Calu3 (cell line): ENCODE results near the gene VAMP5. TPM values are rescaled to one million over a fixed set of nuclear protein-coding genes. Genes with fewer than 3 reads are reported as not detected.
A peak's percentile ranks its signal among the peaks of the same experiment; 100 is the strongest.

Experiments
- BruUV-seq: library from RNA; stranded (reverse); fragments of 400-500 nt; replicated peaks from 2 replicates; lab custom pipeline; 2021; lab: Mats Ljungman, UMichigan
- CTCF ChIA-PET: fragments of 300-600 bp; sonication (Branson Sonifier 250); formaldehyde crosslinking; loops from one replicate; lab custom pipeline; 2022; ENCODE audit warnings: antibody characterized with exemption; lab: Charles Lee
- DNase-seq: peaks from one replicate; pipeline ENCODE4 v3.0.0; 2022
- H3K27ac Mint-ChIP-seq: one replicate; pipeline ENCODE4 v1.8.0; 2022; ENCODE audit warnings: mixed read lengths; ENCODE audit not compliant: unreplicated experiment
- H3K27me3 Mint-ChIP-seq: one replicate; pipeline ENCODE4 v1.8.0; 2022; ENCODE audit warnings: mixed read lengths; ENCODE audit not compliant: unreplicated experiment
- H3K36me3 Mint-ChIP-seq: one replicate; pipeline ENCODE4 v1.8.0; 2022; ENCODE audit warnings: mild to moderate bottlenecking, moderate library complexity, mixed read lengths; ENCODE audit not compliant: insufficient read depth, unreplicated experiment
- H3K4me1 Mint-ChIP-seq: one replicate; pipeline ENCODE4 v1.8.0; 2022; ENCODE audit warnings: mild to moderate bottlenecking, low read depth, mixed read lengths; ENCODE audit not compliant: unreplicated experiment
- H3K4me3 Mint-ChIP-seq: one replicate; pipeline ENCODE4 v1.8.0; 2022; ENCODE audit warnings: mild to moderate bottlenecking, low read depth, moderate library complexity, mixed read lengths; ENCODE audit not compliant: unreplicated experiment
- H3K9me3 Mint-ChIP-seq: one replicate; pipeline ENCODE4 v1.8.0; 2022; ENCODE audit warnings: low read depth, mixed read lengths; ENCODE audit not compliant: unreplicated experiment
- CTCF ChIP-seq: fragments of 200-600 bp; IDR thresholded peaks from one replicate; pipeline ENCODE4 v1.8.0; 2022; ENCODE audit warnings: antibody characterized with exemption; ENCODE audit not compliant: unreplicated experiment
- intact Hi-C: fragments of 100-400 bp; cut with micrococcal nuclease; formaldehyde crosslinking; loops from one replicate; pipeline ENCODE4 v1.10.0; 2022; ENCODE audit not compliant: unreplicated experiment
- total RNA-seq: library from RNA; stranded (reverse); gene quantifications from 2 replicates; pipeline ENCODE4 v1.2.3, GENCODE V29; 2022

Gene VAMP5
- total RNA-seq, 1 experiment from 2014 or later: 10.0 TPM

- no TSS peak for BruUV-seq
- no peaks in the 10 kb centered on the region for H3K27me3 Mint-ChIP-seq
- H3K36me3 Mint-ChIP-seq: peaks cover 75% of the 10 kb centered on the region
- intact Hi-C loops: no loop called here
- H3K4me1 Mint-ChIP-seq: peaks cover 10% of the 10 kb centered on the region
- no peak overlapping the region for H3K27ac Mint-ChIP-seq
- no peak for DNase-seq
- CTCF ChIA-PET: interaction anchor here (1.8 kb wide), 1 partner anchor 129 kb away, joined by 9 read pairs; no protein-coding TSS in a partner anchor
- H3K4me3 Mint-ChIP-seq: no peak overlapping the region
- no peaks in the 10 kb centered on the region for H3K9me3 Mint-ChIP-seq
- no peak for TF ChIP-seq CTCF
These were observed 34.4 kb upstream of the VAMP5 start for GRCh38 chr2:85549826-85550225.

- CTCF ChIA-PET: interaction anchor here (1.8 to 2.7 kb wide), 3 partner anchors 11 to 159 kb away, joined by 9 to 25 read pairs (median 20); partner anchors contain the start of gene MAT2A
- intact Hi-C loops: no loop called here
- Mint-ChIP-seq H3K4me3 (no peak overlapping the region), H3K27ac (no peak overlapping the region), H3K36me3 (peaks cover 68% of the 10 kb centered on the region), H3K9me3 (no peaks in the 10 kb centered on the region), H3K4me1 (peaks cover 10% of the 10 kb centered on the region), H3K27me3 (no peaks in the 10 kb centered on the region)
- no peak for TF ChIP-seq CTCF
- no TSS peak for BruUV-seq
- DNase-seq: no peak
These were observed 33.7 kb upstream of the VAMP5 start for GRCh38 chr2:85550486-85550885.

- Mint-ChIP-seq H3K27ac (no peak overlapping the region), H3K36me3 (peaks cover 53% of the 10 kb centered on the region)
These were observed 32.2 kb upstream of the VAMP5 start for GRCh38 chr2:85551698-85552678.

More at GRCh38 chr2:85551698-85552678, 32.2 kb upstream of the VAMP5 start:
- DNase-seq: peak; percentile 87
- intact Hi-C loops: loop anchor here (1.0 kb wide), 2 partner anchors 131 to 161 kb away; no protein-coding TSS in a partner anchor
- H3K27me3 Mint-ChIP-seq: no peaks in the 10 kb centered on the region
- no peaks in the 10 kb centered on the region for H3K9me3 Mint-ChIP-seq
- peak; percentile 77 for TF ChIP-seq CTCF
- BruUV-seq: no TSS peak
- H3K4me3 Mint-ChIP-seq: no peak overlapping the region
- H3K4me1 Mint-ChIP-seq: peaks cover 10% of the 10 kb centered on the region
- CTCF ChIA-PET: interaction anchor here (0.6 to 2.7 kb wide), 13 partner anchors 9 to 160 kb away, joined by 3 to 66 read pairs (median 5); partner anchors contain the start of genes GGCX, MAT2A, RNF181 and SH2D6
